Hepatic stellate cell (primary cell): ENCODE results near the gene NKAIN2.
"Not testable (repeated sequence)": the region's sequence is repeated elsewhere in the genome, so short reads cannot be mapped to it uniquely, and the experiment has no call there.

Source experiments
- DNase-seq: peaks from one replicate; pipeline ENCODE4 v3.0.0; 2011; ENCODE audit warnings: low spot score

NKAIN2 gene

GRCh38 chr6:124080483-124080882, 276.8 kb downstream of the NKAIN2 start:
- DNase-seq: no peak

- DNase-seq: no peak
Observed at GRCh38 chr6:124090491-124090890, 286.8 kb downstream of the NKAIN2 start.

GRCh38 chr6:124099520-124099919, 295.9 kb downstream of the NKAIN2 start:
- DNase-seq: no peak

GRCh38 chr6:124110514-124110913, 306.8 kb downstream of the NKAIN2 start:
- DNase-seq: no peak

- no peak for DNase-seq
Observed at GRCh38 chr6:124119596-124119995, 315.9 kb downstream of the NKAIN2 start.

GRCh38 chr6:124123617-124124209, 320.0 kb downstream of the NKAIN2 start:
- no peak for DNase-seq

GRCh38 chr6:124131259-124131658, 327.6 kb downstream of the NKAIN2 start:
- DNase-seq: no peak

GRCh38 chr6:124131779-124132178, 328.1 kb downstream of the NKAIN2 start:
- no peak for DNase-seq

- DNase-seq: no peak
Observed at GRCh38 chr6:124132256-124132655, 328.6 kb downstream of the NKAIN2 start.

GRCh38 chr6:124142852-124143251, 339.2 kb downstream of the NKAIN2 start:
- no peak for DNase-seq

- no peak for DNase-seq
Observed at GRCh38 chr6:124143435-124143834, 339.8 kb downstream of the NKAIN2 start.

- DNase-seq: no peak
Observed at GRCh38 chr6:124147621-124148020, 344.0 kb downstream of the NKAIN2 start.

GRCh38 chr6:124148236-124148957, 344.7 kb downstream of the NKAIN2 start:
- no peak for DNase-seq

- no peak for DNase-seq
Observed at GRCh38 chr6:124149646-124150045, 346.0 kb downstream of the NKAIN2 start.

GRCh38 chr6:124158024-124158423, 354.4 kb downstream of the NKAIN2 start:
- DNase-seq: no peak

- no peak for DNase-seq
Observed at GRCh38 chr6:124163676-124164075, 360.0 kb downstream of the NKAIN2 start.

- no peak for DNase-seq
Observed at GRCh38 chr6:124164343-124164742, 360.7 kb downstream of the NKAIN2 start.

GRCh38 chr6:124167249-124167648, 363.6 kb downstream of the NKAIN2 start:
- DNase-seq: not testable (repeated sequence)

GRCh38 chr6:124190256-124190655, 386.6 kb downstream of the NKAIN2 start:
- no peak for DNase-seq

- no peak for DNase-seq
Observed at GRCh38 chr6:124193132-124193531, 389.5 kb downstream of the NKAIN2 start.

GRCh38 chr6:124197148-124197547, 393.5 kb downstream of the NKAIN2 start:
- no peak for DNase-seq

GRCh38 chr6:124199286-124199685, 395.6 kb downstream of the NKAIN2 start:
- DNase-seq: no peak

GRCh38 chr6:124200661-124201060, 397.0 kb downstream of the NKAIN2 start:
- no peak for DNase-seq
